IPS-18a (cell line): ENCODE results near the gene ZNF428.

ENCODE experiments used
- H3K27ac ChIP-seq: one replicate; pipeline ENCODE4 v1.5.1; 2013; ENCODE audit warnings: low read length
- H3K27me3 ChIP-seq: one replicate; pipeline ENCODE4 v1.6.1; 2013; ENCODE audit warnings: mild to moderate bottlenecking, low read length; ENCODE audit not compliant: control insufficient read depth, insufficient read depth
- H3K36me3 ChIP-seq: one replicate; pipeline ENCODE4 v1.6.1; 2013; ENCODE audit warnings: low read depth, low read length; ENCODE audit not compliant: control insufficient read depth
- H3K4me1 ChIP-seq: one replicate; pipeline ENCODE4 v1.6.1; 2013; ENCODE audit warnings: low read depth, low read length; ENCODE audit not compliant: control insufficient read depth
- H3K4me3 ChIP-seq: one replicate; pipeline ENCODE4 v1.5.1; 2013; ENCODE audit warnings: low read length
- H3K9ac ChIP-seq: one replicate; pipeline ENCODE4 v1.6.1; 2013; ENCODE audit warnings: mild to moderate bottlenecking, low read length, moderate library complexity
- H3K9me3 ChIP-seq: one replicate; pipeline ENCODE4 v1.6.1; 2013; ENCODE audit warnings: low read depth, low read length; ENCODE audit not compliant: control insufficient read depth

ZNF428 gene

DNA sequence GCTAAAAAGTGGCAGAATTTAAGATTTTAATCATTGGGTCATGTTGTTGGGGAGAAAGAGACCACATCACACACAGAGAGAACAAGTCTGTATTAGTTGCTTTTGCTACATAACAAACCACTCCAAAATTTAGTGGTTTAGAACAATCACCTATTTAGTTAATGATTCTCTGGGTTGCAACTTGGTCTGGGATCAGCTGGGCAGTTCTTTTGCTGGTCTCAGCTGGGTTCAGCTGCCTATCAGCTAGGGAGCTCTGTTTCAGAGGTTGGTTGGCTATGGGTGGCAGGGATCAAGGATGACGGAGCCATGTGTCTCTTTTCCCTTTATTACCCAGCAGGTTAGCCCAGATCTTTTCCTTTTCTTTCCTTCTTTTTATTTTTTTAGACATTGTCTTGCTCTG lies 34.9 kb downstream of the ZNF428 start:
- Histone ChIP-seq H3K4me3 (no peak overlapping the region), H3K9me3 (no peaks in the 10 kb centered on the region), H3K27ac (no peak overlapping the region), H3K36me3 (peaks cover 4% of the 10 kb centered on the region), H3K4me1 (peaks cover 7% of the 10 kb centered on the region), H3K9ac (no peak overlapping the region), H3K27me3 (no peaks in the 10 kb centered on the region)

DNA sequence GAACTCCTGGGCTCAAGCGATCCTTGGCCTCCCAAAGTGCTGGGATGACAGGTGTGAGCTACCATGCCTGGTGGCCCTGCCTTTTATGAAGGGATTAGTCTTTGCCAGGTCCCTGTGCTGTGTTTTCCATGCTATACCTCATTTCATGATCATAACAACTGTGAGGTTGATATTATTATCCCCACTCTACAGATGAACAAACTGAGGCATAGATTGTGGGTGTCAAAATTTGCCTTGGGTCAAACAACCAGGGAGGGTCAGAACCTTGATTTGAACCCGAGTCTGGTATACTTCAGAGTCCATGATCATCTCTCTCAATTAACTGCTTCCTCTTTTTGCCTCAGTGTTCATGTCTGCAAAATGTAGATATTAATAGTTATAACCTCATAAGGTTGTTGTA lies 36.9 kb downstream of the ZNF428 start:
- Histone ChIP-seq H3K9ac (no peak overlapping the region), H3K27me3 (no peaks in the 10 kb centered on the region), H3K9me3 (no peaks in the 10 kb centered on the region), H3K4me1 (peaks cover 7% of the 10 kb centered on the region), H3K36me3 (no peaks in the 10 kb centered on the region), H3K4me3 (no peak overlapping the region), H3K27ac (no peak overlapping the region)

DNA sequence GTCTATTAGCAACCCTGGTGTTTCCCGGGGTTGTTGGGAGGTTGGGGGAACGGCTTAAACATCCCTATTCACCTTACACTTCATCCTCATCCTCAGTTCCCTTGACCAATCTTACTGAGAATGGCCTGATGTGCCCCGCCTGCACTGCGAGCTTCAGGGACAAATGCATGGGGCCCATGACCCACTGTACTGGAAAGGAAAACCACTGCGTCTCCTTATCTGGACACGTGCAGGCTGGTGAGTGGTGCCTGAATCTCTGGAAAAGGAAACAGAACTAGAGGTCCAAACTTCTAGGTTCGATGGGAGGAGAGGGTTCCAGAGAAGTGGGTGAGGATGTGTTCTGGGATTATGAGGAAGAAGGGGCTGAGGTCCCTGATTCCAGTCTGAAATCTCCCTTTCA lies 38.0 kb downstream of the ZNF428 start:
- H3K4me3 ChIP-seq = peak overlapping the region; percentile 95
- H3K27me3 ChIP-seq = no peaks in the 10 kb centered on the region
- H3K36me3 ChIP-seq = no peaks in the 10 kb centered on the region
- H3K4me1 ChIP-seq = peaks cover 8% of the 10 kb centered on the region
- peak overlapping the region; percentile 90 for H3K9ac ChIP-seq
- no peaks in the 10 kb centered on the region for H3K9me3 ChIP-seq
- no peak overlapping the region for H3K27ac ChIP-seq

DNA sequence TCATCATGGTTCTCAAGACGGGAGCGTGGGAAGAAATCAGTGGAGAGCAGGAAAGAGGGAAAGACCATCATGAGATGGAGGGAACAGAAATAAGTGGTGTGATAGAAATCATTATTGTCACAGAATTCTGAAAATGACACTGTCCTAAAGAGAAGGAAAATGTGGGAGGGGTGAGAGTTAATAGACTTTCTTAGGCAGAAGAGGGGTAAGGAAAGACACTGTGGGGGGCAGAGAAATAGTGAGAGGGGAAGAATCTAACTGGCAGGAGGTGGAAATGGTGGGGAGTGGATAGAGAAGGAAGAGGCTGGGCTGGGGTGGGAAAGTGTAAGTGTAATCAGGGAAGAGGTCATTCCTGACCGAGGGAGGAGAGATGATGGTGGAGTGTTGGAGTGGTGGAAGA lies 40.6 kb downstream of the ZNF428 start:
- H3K4me1 ChIP-seq = peaks cover 16% of the 10 kb centered on the region
- H3K9me3 ChIP-seq = no peaks in the 10 kb centered on the region
- H3K27me3 ChIP-seq = no peaks in the 10 kb centered on the region

DNA sequence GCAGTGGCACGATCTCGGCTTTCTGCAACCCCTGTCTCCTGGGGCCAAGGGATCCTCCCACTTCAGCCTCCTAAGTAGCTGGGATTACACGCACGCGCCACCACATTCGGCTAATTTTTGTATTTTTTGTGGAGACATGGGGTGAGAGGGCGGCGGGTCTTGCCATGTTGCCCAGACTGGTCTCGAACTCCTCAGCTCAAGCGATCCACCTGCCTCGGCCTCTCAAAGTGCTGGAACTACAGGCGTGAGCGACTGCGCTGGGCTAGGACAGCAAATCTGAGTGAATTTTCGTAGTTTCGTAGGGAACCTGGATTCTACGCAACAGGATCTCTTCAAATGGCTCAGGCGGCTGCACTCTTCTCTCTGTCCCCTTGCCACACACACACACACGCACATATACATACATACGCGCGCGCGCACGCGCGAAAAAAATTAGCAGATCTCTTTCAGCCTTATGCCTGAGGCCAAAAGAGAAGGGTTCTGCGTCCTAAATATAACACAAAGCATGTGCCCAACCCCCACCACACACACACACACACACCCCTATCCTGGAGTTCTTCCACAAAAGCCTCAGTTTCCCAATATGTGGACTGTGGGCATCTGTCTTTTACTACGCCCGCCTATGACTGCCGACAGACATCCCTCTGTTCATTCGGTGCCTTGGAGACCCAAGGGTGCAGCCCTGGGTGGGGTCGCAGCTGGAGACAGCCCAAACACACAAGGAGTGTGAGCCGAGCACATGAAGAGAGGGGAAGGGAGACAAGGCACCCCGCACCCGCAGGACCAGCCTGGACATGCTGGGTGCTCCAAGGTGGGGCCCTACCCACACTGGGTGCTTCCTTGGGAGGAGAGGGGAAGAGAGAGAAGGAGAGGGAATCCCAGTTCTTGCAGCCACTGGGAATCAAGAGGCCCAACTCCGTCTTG lies 43.2 kb downstream of the ZNF428 start:
- Histone ChIP-seq H3K9me3 (no peaks in the 10 kb centered on the region), H3K4me1 (peaks cover 12% of the 10 kb centered on the region), H3K4me3 (peak overlapping the region; percentile 52), H3K9ac (peak overlapping the region; percentile 69), H3K36me3 (no peaks in the 10 kb centered on the region), H3K27ac (peak overlapping the region; percentile 86), H3K27me3 (no peaks in the 10 kb centered on the region)

More for the DNA sequence above, 40.6 kb downstream of the ZNF428 start:
- Histone ChIP-seq H3K36me3 (no peaks in the 10 kb centered on the region), H3K27ac (no peak overlapping the region), H3K9ac (no peak overlapping the region), H3K4me3 (no peak overlapping the region)

DNA sequence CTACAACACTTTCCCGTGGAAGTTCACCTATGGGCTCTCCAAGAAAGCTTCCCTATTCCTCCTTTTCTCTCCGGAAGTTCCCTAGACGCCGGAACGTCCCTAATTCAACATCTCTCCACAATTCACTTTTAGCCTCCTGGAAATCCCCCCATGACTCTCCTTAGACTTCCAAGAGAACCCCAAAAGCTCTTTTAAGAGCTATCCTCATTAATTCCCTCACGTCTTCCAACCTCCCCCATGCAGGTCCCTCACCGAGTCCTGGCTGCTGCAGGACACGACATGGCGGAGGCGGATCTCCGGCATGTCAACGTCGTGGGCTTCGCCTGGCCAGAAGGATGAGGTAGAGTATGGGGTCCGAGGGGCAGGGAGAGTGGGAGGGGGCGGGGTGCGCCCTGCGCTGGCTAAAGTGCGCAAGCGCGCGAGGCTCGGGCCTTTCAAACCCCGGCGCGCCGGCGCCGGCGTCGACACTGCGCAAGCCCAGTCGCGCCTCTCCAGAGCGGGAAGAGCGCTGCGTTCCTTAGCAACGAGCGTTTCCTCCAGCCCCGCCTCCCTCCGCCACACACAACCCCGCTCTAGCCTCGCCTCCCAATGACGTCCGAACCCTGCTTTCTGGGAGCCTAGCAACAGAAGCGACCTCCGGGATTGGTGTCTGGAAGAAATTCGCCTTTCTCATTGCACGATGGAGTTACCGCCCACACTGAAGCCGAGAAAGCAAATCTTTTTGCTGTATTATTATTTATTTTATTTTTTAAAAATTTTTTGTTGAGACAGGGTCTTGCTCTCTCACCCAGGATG lies 44.1 kb downstream of the ZNF428 start, which contains the start of the genes PINLYP and XRCC1:
TSS of gene PINLYP (plus strand) at position 646 of the 795 bp plus-strand sequence. CDS start 1,391 bp downstream, outside the sequence.
TSS of gene XRCC1 (minus strand) at position 372 of the 795 bp plus-strand sequence. CDS start at position 303, 69 bp downstream.
- peak within 1 kb of the TSS; percentile 86 for H3K27ac ChIP-seq
- H3K36me3 ChIP-seq = no peaks in the 10 kb centered on the region
- peak within 1 kb of the TSS; percentile 99 for H3K4me3 ChIP-seq
- H3K27me3 ChIP-seq = no peaks in the 10 kb centered on the region
- H3K9me3 ChIP-seq = no peaks in the 10 kb centered on the region
- H3K9ac ChIP-seq = peak within 1 kb of the TSS; percentile 95
- peaks cover 9% of the 10 kb centered on the region for H3K4me1 ChIP-seq

DNA sequence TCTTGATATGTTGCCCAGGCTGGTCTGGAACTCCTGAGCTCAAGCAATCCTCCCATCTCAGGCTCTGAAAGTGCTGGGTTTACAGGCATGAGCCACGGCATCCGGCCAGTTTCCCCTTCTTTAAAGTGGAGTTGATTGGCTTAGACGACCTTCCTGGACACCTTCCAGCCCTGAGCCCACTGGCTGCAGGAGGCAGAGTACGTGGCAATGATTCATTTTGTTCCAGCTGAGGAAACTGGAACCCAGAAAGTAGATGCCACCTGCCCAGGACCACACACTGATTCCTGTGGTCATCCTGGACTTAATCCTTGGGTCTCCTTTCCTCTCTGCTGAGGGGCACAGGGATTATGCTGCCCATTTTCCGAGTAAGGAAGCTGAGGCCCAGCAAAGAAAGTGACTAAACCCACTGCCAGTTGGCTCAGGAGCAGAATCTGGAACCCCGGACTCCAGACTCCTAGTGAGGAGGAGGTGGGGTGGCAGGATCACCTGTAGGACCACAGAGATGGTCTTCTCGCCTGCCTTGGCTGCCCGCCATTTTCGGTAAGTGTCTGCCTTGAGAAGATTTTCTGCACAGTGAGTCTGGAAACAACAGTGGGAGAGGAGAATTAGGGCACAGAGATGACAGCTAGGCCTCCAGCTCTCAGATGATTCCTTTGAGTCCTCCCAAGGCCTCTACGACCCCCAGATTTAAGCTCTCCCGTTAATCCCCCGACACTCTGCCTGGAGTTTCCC lies 44.8 kb downstream of the ZNF428 start:
- Histone ChIP-seq H3K9me3 (no peaks in the 10 kb centered on the region), H3K4me3 (peak overlapping the region; percentile 99), H3K9ac (peak overlapping the region; percentile 95), H3K27ac (peak overlapping the region; percentile 82), H3K36me3 (no peaks in the 10 kb centered on the region), H3K4me1 (peaks cover 9% of the 10 kb centered on the region), H3K27me3 (no peaks in the 10 kb centered on the region)

DNA sequence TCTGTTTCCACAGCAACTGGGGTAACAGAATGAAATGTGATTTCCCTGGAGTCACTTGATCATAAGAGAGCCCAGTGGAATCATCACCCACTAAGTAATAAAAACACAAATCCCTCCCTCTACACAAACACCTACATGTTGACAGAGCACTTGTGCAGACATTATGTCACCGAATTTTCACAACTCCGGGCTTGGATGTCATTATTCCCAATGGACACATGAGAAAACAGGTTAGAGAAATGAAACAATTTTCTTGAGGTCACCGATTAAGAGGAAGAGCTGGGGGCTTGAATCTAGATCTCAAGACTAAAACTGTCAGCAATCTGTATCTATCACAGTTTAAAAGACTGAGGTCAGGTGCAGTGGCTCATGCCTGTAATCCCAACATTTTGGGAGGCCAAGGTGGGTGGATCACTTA lies 47.2 kb downstream of the ZNF428 start:
- no peak overlapping the region for H3K27ac ChIP-seq
- H3K36me3 ChIP-seq = no peaks in the 10 kb centered on the region
- H3K4me3 ChIP-seq = no peak overlapping the region
- no peaks in the 10 kb centered on the region for H3K9me3 ChIP-seq
- peaks cover 9% of the 10 kb centered on the region for H3K4me1 ChIP-seq
- no peaks in the 10 kb centered on the region for H3K27me3 ChIP-seq
- H3K9ac ChIP-seq = no peak overlapping the region

DNA sequence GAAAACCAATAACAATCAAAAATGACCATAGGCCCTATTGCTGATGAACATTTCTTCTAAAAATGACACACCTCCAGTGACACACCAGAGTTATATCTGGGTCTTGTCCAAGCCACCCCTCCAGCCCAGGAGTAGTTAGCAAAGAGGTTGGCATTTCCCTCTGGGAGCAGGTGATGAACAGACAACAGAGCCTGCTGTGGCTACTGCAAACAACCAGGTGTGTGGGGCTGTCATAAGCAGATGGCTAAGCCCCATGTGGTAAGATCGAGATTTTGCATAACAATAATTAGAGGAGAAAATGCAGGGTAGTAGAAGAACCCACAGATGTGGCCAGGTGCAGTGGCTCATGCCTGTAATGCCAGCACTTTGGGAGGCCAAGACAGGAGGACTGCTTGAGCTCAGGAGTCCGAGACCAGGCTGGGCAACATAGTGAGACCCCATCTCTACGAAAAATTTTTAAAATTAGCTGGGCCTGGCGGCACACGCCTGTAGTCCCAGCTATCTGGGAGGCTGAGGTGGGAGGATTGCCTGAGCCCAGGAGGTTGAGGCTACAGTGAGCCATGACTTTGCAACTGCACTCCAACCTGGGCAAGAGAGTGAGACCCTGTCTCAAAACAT lies 49.1 kb downstream of the ZNF428 start:
- no peaks in the 10 kb centered on the region for H3K36me3 ChIP-seq
- no peaks in the 10 kb centered on the region for H3K27me3 ChIP-seq
- peaks cover 3% of the 10 kb centered on the region for H3K4me1 ChIP-seq
- no peak overlapping the region for H3K27ac ChIP-seq
- no peak overlapping the region for H3K9ac ChIP-seq
- no peaks in the 10 kb centered on the region for H3K9me3 ChIP-seq
- H3K4me3 ChIP-seq = no peak overlapping the region

DNA sequence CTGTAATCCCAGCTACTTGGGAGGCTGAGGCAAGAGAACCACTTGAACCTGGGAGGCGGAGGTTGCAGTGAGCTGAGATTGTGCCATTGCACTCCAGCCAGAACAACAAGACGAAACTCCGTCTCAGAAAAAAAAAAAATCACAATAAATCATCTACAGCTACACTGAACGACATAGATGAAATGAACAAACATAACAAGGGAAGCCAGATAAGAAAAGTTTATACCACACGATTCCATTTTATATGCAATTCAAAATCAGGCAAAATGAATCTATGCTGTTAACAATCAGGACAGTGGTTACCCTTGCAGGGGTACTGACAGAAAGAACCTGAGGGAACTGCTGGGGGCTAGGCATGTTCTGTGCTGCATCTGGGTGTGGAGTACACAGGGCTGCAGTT lies 49.8 kb downstream of the ZNF428 start:
- Histone ChIP-seq H3K27me3 (no peaks in the 10 kb centered on the region), H3K9ac (no peak overlapping the region), H3K27ac (no peak overlapping the region), H3K9me3 (no peaks in the 10 kb centered on the region), H3K36me3 (no peaks in the 10 kb centered on the region), H3K4me1 (peaks cover 2% of the 10 kb centered on the region), H3K4me3 (no peak overlapping the region)
